Stimulated activated CD8-positive, alpha-beta memory T cell treated with anti-CD3 and anti-CD28 coated beads, Interleukin-4, amount 100 ng/mL, for 1 hour (primary cell): ENCODE results near the gene ELMO2.

Experiments
- DNase-seq, 2 donors: peaks; one replicate each; pipeline ENCODE4 v3.0.0-alpha.2; 2020; ENCODE audit warnings: low read depth in 2 of 2, low spot score in 1 of 2

Gene ELMO2

GRCh38 chr20:46334303-46334904, 72.0 kb downstream of the ELMO2 start:
- no peak for DNase-seq

GRCh38 chr20:46333161-46333991, 73.0 kb downstream of the ELMO2 start:
- DNase-seq: no peak

GRCh38 chr20:46332373-46333160, 73.8 kb downstream of the ELMO2 start:
- no peak for DNase-seq

GRCh38 chr20:46331611-46332361, 74.6 kb downstream of the ELMO2 start:
- no peak for DNase-seq

GRCh38 chr20:46330831-46331371, 75.5 kb downstream of the ELMO2 start:
- DNase-seq: no peak

GRCh38 chr20:46330072-46330763, 76.2 kb downstream of the ELMO2 start:
- no peak for DNase-seq

GRCh38 chr20:46328200-46328882, 78.1 kb downstream of the ELMO2 start:
- DNase-seq: no peak

- no peak for DNase-seq
Observed at GRCh38 chr20:46327557-46327956, 78.9 kb downstream of the ELMO2 start.

GRCh38 chr20:46325789-46326188, 80.6 kb downstream of the ELMO2 start:
- DNase-seq: no peak

GRCh38 chr20:46324960-46325703, 81.3 kb downstream of the ELMO2 start:
- DNase-seq: no peak

GRCh38 chr20:46324379-46324778, 82.0 kb downstream of the ELMO2 start:
- DNase-seq: no peak

- no peak for DNase-seq
Observed at GRCh38 chr20:46323557-46323956, 82.9 kb downstream of the ELMO2 start.

GRCh38 chr20:46322641-46323040, 83.8 kb downstream of the ELMO2 start:
- no peak for DNase-seq

GRCh38 chr20:46317685-46318177, 88.7 kb downstream of the ELMO2 start:
- no peak for DNase-seq

GRCh38 chr20:46316984-46317684, 89.3 kb downstream of the ELMO2 start:
- DNase-seq: no peak
